Activated effector memory CD4-positive, alpha-beta T cell treated with anti-CD3 and anti-CD28 coated beads, Interleukin-2, amount 50 U/mL, for 16 hours (primary cell): Measurements from ENCODE around the gene MAST4.

Experiments used
- DNase-seq: peaks from one replicate; pipeline ENCODE4 v3.0.0-alpha.2; 2020

The MAST4 gene

DNA sequence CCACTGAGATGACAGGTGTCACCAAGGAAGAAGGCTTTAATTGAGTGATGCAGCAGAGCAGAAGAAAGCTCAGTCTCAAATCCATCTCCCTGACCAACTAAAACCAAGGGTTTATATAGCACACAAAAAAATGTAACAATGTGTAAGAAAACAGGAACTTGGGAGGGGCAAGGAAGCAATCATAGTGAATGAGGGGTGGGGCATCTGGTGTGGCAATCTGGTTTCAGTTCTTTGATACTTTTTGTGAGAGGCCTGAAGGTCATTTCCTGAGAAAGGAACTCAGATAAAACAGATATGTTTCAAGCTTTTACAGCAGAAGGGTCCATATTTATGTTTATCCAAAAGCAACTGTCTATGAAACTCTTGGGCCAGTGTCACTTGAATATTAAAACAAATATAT, 580.7 kb downstream of the MAST4 start:
- DNase-seq, result no peak

DNA sequence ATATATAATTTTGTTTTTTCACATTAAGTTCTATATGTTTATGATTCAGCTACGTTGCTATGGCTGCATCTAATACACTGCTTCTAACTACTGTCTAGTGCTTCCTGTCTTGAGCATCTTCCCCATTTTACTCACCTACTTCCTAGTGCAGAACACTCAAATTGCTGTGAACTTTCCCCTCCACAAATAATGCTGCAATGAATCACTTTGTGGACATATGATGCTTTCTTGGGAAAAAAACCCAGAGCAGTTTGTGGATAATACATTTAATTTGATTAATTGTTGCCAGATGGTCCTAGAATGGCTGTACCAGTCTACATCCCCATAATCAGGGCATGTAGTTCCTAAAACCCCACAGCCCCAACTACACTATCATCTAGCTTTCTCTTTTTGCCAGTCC, 581.9 kb downstream of the MAST4 start:
- DNase-seq, result no peak

DNA sequence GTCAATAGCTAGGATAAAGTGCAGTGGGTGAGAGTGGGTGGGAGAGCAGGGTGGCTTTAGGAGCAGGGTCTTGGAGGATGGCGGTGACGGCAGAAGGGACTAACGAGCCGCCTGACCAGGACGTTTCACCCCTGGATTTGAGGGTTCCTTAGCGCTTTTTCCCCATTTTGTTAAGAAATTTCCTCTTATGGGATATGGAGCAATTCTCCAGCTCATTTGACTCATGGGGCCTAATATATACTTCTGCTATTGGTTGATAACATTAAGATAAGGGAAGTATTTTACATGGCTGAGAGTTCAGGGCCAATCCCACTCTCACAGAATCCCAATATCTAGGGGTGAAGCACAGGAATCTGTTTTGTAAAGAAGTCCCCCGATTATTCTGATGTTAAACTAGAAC, 582.8 kb downstream of the MAST4 start:
- DNase-seq, result no peak

DNA sequence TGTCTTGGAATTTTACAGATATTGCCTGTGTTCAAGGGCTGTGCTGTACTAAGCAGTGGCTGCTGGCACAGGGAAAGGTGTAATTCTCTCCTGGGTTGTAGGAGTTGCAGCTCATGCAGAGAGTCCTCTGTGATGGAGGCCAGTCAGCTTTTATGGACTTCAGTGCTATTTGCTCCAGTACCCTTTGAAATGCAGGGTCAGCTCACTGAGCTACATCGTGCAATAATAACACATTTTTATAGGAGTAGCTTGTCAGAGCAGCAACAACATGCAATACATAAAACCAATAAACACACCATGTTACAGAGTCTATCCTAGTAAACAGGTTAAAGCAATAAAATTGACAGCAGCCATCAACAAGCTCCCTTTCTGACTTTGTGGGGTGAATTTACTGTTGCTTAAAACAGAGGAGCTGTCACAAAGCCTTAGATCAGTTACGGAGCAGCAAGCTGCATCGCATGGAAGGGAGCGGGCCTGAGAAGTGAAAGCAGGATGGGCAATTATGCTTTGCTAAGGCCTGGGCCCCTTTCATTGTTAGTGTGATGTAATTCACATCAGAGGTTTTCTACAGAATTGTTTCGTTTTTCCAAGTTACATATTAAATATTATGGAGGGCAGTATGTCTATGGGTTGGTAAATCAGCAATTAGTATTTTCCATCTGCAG, 583.6 kb downstream of the MAST4 start:
- DNase-seq, result no peak

DNA sequence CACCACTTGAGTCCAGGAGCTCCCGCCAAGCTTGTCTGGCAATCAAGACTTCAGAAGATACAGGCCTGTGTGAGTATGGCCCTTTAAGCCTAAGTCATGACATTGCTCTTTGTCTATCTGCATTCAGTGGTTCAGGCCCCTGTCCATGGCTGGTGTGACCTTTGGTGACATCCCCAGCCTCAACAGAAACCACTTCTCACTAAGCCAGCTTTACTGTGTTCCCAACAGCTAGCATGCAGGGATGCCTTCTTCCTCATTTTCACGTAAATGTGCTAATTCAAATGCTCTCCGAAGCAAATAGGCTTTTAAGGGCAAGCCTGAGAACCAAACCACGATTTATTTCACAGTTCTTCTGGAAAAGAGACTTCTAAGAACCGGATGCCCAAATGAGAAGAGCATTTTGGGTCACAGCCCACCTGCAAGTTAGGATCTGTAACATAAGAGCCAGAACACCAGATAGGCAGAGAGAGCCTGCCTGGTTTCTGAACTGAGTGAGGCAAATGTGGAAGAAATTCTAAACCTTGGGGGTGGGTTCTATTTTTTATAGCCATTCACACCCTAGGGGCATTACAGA, 585.5 kb downstream of the MAST4 start:
- no peak for DNase-seq

DNA sequence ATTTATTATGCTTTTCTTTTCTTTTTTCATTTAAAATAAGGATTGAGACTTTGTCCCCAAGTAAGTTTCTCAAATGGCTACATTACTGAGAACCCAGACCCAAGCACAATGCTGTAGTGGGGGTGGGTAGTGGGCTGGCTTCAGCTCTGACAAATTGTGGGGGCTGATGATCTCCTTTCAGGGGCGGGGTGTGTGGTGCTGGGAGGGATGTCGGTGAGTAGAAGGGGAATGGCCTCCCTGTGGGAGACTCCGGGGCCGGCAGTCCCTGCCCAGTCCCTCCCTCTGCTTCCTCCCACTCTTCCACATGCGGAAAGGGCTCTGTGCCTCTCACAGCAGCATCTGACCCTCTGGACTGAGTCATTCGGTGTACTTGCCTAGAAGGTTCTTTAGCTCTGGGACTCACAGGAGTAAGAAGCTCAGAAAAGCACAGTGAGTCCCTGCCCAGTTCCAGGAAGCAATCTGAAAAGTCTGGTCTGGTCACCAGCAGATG, 586.2 kb downstream of the MAST4 start:
- DNase-seq, result no peak

DNA sequence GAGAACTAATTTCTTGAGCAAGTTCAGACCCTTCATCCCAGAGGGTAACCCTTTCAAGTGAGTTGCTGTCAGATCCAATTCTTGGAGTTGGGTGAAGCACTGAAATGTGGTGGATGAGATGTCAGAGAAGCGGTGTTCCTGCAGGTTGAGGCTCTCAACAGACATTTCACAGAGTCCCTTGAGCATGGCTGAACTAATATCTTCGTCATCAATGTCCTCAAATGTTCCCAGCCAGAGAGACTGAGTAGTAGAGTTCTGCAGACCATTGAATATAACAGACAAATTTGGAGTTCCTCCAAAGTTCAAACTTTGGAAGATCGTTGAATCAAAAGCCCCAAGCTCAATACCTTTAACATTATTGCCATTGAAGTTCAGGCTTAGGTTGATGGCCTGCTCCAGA, 587.7 kb downstream of the MAST4 start:
- no peak for DNase-seq

DNA sequence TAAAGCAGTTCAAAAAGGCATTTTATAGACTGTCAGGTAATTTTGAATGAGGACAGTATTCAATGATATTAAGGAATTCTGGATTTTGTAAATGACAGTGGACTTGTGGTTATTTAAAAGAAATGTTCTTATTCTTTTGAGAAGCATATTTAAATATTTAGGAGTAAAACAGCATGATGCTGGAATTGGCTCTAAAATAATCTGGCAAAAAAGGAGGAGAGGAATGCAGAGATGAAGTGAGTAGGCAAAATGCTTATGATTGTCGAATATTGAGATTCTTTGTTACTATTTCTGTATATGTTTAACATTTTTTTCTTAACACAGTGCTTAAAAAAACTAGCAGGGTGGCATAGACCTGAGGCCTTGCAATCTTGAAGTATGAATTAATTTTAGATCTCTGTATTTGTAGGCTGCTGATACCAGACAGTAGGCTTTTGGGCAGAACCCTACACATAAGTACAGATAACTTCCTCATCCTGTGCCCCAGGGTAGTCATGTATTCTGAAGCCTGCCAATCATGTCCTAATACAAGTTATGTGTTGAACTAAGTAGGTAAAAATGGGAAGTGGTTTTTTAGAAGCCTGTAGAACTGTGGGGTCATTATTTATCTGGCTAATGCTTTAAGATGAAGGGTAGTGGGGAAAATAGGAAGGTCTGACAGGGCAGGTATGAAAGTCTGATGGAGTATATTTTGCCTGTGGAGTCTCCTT, 591.0 kb downstream of the MAST4 start:
- DNase-seq, result no peak

DNA sequence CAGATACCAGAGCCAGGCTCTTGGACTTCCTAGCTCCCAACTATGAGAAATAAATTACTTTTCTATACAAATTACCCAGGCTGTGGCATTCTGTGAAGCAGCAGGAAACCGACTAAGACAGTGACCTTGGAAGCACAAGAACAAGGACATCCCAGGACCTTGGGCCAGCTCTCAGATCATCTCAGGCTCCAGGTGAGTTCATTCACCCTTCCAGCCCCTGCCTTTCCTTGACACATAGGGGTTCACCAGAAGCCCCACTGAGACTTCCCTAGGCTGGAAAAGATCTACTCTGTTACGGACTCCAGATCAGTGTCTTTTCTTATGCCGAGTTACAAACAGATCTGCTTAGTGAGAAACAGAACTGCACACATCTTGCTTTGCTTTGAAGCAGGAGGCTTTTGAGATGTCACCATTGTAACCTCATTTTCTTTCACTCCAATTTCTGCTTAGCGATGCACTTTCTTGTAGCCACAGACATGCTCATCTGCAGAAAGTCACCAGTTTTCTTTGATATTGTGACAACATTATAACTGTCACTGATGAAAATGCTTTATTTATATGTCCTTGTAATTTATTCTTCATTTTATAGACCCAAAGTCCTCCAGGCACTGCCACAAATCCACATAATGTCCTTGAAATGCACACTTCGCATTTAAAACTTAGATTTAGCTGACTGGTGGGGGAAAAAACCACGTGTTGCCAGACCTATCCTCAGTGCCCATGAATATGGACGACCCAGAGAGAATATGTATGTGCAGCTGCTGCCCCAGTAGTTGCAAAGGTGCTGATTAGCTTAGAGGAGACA, 592.3 kb downstream of the MAST4 start:
- no peak for DNase-seq

DNA sequence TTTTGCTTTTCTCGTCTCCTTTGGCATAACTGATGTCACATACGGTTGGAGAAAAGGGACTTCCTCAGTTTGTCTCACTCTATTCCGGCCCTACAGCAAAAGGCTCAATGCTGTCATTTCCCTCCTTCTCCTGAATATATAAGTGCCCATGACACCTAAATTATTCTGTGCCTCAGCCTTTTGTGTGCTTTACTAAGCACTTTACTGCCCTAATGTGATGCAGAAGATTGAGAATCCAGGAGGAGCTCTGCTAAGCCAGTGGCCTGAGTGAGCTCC, 592.8 kb downstream of the MAST4 start:
- DNase-seq, result no peak

DNA sequence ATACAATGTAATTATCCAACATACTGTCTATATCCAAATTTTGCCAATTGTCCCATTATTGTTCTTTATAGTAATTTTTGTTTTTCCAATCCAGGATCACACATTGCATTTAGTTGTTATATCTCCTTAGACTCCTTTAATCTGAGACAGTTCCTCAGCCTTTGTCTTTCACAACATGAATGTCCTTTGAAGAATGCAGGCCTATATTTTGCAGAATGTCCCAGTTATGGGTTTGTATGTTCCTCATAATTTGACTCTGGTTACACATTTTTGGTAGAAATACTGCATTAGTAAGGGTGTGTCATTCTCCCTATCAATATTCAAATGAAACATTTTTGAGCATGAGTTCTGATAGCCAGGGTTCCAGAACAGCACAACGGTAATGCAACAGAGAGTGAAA, 593.7 kb downstream of the MAST4 start:
- no peak for DNase-seq

DNA sequence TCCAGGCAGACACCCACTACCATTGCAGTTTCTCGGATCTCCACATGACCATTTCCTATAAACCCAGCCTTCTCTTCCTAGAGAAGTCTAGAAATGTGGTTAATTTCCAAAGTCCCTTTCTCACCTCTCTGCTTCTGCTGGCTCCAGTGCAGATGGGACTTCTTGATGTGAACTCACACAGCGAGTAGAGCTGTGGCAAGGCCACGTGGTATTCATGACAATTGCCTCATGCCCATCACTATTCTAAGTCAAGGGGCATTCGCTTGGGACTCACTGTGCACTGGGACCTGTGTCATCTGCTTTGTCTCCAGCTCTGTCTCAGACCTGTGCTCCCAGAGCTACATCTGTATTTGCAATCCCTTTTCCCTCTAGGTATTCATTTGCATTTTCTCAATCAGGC, 594.2 kb downstream of the MAST4 start:
- no peak for DNase-seq

DNA sequence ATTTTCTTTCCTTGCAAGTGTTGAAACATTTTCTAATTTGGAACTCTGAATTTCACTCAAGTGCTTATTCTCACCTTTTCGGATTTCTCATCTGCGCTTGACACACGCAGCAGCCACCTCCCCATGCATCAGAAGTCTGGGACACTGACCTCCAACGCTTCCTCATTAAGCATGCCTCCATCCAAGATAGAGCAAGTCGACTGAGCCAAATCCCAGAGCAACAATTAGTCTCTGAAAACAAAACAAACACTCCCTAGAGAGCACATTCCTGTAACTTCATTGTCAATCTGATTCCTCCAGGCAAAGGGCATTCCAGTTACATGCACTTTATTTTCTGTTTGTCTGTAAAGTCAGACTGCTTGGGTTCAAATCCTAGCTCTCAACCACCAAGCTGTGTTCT, 594.7 kb downstream of the MAST4 start:
- no peak for DNase-seq

DNA sequence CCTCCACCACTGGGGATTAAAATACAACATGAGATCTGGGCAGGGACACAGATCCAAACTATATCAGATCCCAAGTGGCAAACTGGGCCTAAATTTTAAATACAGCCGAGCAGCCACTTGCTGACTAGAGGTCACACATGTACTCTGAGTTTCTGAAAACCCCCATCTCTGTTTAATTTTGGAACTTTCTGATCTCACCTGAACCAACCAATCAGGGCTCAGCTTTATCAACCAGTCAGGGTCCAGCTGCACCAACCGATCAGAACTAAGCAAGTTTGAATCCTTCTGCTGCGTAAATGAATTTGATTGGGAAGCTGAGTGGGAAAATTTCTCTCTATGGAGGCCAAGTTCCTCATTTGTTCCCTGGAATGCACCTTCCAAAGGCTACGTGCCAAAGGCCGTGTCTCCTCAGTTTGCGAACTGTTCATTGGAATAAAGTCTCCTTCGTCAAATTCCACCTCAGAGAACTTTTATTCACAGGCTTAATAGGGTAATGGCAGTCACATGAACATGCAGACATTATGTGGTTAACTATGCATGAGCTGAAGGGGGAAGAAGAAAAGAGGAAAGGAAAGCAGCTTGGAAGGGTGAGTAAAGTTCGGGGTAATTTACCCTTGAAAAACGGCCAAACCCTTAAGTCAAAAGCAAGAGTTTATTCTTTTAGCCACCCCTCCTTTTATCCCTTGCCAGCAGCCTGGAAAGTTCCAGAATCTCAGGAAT, 596.7 kb downstream of the MAST4 start:
- DNase-seq, result no peak

DNA sequence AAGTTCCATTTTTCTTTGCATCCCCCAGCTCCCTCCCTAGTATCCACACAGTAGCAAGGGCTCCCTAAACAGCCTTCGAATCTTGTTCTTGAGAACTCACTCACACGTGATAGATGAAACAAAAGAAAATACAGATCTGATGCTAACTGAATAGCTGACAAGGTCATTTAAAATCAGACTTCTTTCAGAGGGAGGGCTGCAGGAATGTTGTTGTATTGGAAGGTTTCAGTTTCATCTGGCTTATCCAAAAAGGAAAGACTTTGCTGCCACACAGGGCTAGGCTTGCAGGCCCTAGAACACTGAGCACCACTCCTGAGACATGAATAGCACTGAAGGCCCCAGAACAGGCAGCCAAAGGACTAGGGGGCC, 597.2 kb downstream of the MAST4 start:
- DNase-seq, result no peak

DNA sequence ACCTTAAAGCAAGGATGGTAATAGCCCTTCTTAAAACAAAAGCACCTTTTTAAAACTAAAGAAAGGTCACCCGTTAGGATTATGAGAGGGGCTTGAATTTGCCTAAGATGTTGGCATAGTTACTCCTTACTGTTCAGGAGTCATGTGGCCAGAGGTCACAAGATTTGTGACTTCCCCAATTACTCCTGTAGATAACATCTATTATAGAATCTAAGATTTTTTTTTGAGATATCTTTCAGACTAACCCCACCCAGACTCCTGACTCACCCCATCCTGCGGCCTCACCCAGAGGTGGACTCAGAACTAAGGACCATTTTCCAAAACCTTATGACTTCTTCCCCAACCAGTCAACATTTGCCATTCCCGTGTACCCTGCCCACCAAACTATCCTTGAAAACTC, 598.0 kb downstream of the MAST4 start:
- DNase-seq, result no peak

DNA sequence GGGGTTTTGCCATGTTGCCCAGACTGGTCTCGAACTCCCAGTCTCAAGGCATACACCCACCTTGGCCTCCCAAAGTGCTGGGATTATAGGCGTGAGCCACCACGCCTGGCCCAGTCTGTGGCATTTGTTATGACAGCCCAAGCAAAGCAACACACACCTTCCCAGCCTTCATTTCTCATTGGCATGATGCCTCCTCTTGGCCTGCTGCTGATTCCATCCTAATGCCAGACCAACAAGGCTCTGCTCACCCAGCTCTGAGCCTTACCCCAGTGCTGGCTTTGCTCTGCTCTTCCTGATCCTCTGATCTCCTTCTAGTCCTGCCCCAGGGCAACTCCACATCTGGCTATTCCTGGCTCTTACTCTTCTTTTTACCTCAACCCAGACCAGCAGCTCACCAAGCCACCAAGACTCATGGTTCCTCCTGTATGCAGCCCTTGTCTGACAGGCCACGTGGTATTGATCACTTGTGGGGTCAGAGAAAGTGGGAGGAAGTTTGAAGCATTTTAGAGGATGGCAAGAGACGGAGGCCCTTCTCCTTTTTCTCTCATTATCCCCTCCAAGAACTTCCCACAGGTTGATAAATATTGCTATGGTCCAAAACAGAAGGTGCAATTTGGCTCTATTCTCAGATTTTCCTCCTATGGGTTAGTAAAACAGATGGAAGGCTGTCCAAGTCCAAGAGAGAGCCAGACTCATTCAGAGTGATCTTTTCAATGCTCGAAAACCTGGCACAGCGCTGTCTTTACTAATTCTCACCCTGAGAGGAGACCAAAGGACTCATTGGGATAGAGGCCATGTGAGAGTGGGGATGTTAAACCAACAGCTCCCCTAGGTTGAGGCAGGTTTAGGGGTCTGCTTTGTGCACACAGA, 599.4 kb downstream of the MAST4 start:
- DNase-seq, result no peak

DNA sequence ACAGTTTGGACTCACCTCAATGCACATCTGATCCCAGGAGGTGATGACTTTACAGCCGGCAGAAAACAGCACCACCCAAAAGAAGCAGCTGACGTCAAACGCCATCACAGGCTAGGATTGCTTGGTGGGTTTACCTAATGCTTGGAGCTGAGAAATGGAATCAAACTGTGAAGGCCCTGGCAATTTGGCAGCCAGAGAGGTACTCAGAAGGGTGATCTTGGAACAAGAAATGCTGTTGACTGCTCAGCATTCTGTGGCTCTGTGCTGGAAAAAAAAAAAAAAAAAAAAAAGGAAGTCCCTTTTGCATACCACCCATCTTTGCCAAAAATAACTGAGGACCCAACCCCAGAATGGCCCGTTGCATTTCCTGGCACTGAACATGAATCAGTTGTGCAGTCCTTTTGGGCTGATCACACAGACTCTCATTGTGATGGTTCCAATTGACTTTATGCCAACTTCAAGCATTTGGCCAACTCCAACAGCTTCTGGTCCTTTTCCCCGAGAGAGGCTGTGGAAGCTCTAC, 600.4 kb downstream of the MAST4 start, which contains the start of gene CD180:
Gene CD180 (minus strand): TSS at position 263 of the 523 bp plus-strand sequence. CDS start 158 bp downstream, at position 105.
- DNase-seq, result no peak

DNA sequence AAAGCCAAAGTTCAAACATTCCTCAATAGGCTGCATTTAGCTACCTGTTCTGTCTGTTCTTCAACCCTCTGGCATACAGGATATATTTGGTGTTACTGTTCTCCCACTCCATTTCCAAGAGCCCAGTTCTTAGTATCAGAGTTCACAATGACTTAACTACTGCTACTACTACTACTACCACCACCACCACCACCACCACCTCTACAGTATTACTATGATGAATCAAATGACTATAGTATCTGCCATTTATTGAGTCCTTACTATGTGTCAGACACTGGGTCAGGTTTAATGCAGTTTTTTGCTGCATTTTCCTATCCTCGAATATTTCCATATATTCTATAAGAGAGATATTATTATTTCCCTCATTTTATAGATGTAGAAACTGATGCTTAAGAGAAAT, 601.3 kb downstream of the MAST4 start:
- DNase-seq, result no peak

DNA sequence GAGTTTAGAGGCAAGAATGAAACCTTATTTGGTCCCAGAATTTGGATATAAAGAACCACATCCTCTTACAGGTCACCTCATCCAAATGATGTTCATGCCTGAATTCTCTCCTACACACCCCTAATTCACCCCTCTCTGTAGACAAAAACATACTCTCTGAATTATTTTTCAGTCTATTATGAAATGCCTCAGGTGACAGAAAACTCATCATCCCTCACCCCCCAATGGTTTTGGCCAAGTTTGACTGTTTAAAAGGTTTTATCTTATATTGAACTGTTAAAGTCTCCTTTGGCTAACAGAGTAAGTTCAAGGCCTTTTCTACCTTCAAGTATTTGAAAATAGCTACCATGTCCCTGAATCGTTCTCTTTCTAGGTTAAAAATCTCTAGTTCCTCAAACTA, 602.7 kb downstream of the MAST4 start:
- DNase-seq, result no peak

DNA sequence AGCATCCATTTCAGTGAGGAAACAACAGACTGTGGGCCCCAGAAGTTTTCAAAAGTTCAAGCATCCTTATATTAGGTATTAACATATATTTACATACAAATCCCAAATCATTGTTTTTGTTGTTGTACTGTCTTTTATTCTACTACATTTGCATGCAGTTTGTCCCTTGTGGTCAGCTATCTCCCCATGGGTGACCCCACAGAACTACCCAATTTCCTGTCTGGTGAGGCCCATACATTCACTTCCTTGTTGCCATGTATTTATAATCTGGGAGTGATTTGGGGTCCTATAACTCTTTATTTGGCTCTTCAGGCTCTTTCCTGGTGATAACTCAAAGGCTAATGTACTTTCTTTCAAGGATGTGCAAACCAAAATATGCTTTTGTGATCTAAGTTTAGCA, 603.7 kb downstream of the MAST4 start:
- DNase-seq, result no peak
